ENCODE data around the gene HYPK.
"Not testable (repeated sequence)": the region's sequence is repeated elsewhere in the genome, so short reads cannot be mapped to it uniquely, and the experiment has no call there.

The HYPK gene

GRCh38 chr15:43796566-43796965, 3.8 kb upstream of the HYPK start:
- H3K27ac ChIP-seq (ENCODE audit: low read depth, low read length): no peak overlapping the region
- peaks cover 60% of the 10 kb centered on the region for H3K36me3 ChIP-seq (ENCODE audit: control insufficient read depth, insufficient read depth, low read length)

GRCh38 chr15:43799209-43799944, 1.0 kb upstream of the HYPK start:
- Histone ChIP-seq H3K4me1 (ENCODE audit: control insufficient read depth, insufficient read depth, low read length) (peaks cover 38% of the 10 kb centered on the region), H3K36me3 (ENCODE audit: control insufficient read depth, insufficient read depth, low read length) (peaks cover 66% of the 10 kb centered on the region), H3K4me3 (ENCODE audit: low read depth, low read length) (no peak overlapping the region), H3K9me3 (ENCODE audit: control insufficient read depth, insufficient read depth, low read depth, low read length) (no peaks in the 10 kb centered on the region), H3K27ac (ENCODE audit: low read depth, low read length) (peak overlapping the region; percentile 48; the same call in 1 of the 2 replicates), H3K27me3 (ENCODE audit: control insufficient read depth, insufficient read depth, low read length) (no peaks in the 10 kb centered on the region), H3K9ac (ENCODE audit: low read length) (peak overlapping the region; percentile 48)

More at GRCh38 chr15:43796566-43796965, 3.8 kb upstream of the HYPK start:
- Histone ChIP-seq H3K9ac (ENCODE audit: low read length) (no peak overlapping the region), H3K9me3 (ENCODE audit: control insufficient read depth, insufficient read depth, low read depth, low read length) (no peaks in the 10 kb centered on the region), H3K4me3 (ENCODE audit: low read depth, low read length) (no peak overlapping the region), H3K27me3 (ENCODE audit: control insufficient read depth, insufficient read depth, low read length) (no peaks in the 10 kb centered on the region), H3K4me1 (ENCODE audit: control insufficient read depth, insufficient read depth, low read length) (peaks cover 48% of the 10 kb centered on the region)

- Histone ChIP-seq H3K4me3 (ENCODE audit: low read depth, low read length) (peak within 1 kb of the TSS; percentile 92), H3K9me3 (ENCODE audit: control insufficient read depth, insufficient read depth, low read depth, low read length) (no peaks in the 10 kb centered on the region), H3K9ac (ENCODE audit: low read length) (peak within 1 kb of the TSS; percentile 83), H3K27me3 (ENCODE audit: control insufficient read depth, insufficient read depth, low read length) (no peaks in the 10 kb centered on the region), H3K27ac (ENCODE audit: low read depth, low read length) (peak within 1 kb of the TSS; percentile 48; the same call in 1 of the 2 replicates), H3K36me3 (ENCODE audit: control insufficient read depth, insufficient read depth, low read length) (peaks cover 66% of the 10 kb centered on the region), H3K4me1 (ENCODE audit: control insufficient read depth, insufficient read depth, low read length) (peaks cover 32% of the 10 kb centered on the region)
Measured at GRCh38 chr15:43799945-43800285, 484 bp upstream of the HYPK start, which contains the start of gene SERINC4. TSS of gene SERINC4 (minus strand) at chr15:43800220. CDS start at chr15:43799986, 234 bp downstream.

- Histone ChIP-seq H3K36me3 (ENCODE audit: control insufficient read depth, insufficient read depth, low read length) (peaks cover 67% of the 10 kb centered on the region), H3K4me1 (ENCODE audit: control insufficient read depth, insufficient read depth, low read length) (peaks cover 19% of the 10 kb centered on the region)
- not testable (repeated sequence) for H3K9me3 ChIP-seq (ENCODE audit: control insufficient read depth, insufficient read depth, low read depth, low read length); H3K27ac ChIP-seq (ENCODE audit: low read depth, low read length); H3K9ac ChIP-seq (ENCODE audit: low read length); H3K4me3 ChIP-seq (ENCODE audit: low read depth, low read length); H3K27me3 ChIP-seq (ENCODE audit: control insufficient read depth, insufficient read depth, low read length)
Measured at GRCh38 chr15:43802676-43803075, 2.3 kb downstream of the HYPK start.

GRCh38 chr15:43808435-43808950, 8.1 kb downstream of the HYPK start:
- Histone ChIP-seq H3K4me3 (ENCODE audit: low read depth, low read length) (no peak overlapping the region), H3K9me3 (ENCODE audit: control insufficient read depth, insufficient read depth, low read depth, low read length) (no peaks in the 10 kb centered on the region), H3K4me1 (ENCODE audit: control insufficient read depth, insufficient read depth, low read length) (no peaks in the 10 kb centered on the region), H3K36me3 (ENCODE audit: control insufficient read depth, insufficient read depth, low read length) (peaks cover 91% of the 10 kb centered on the region), H3K27me3 (ENCODE audit: control insufficient read depth, insufficient read depth, low read length) (no peaks in the 10 kb centered on the region), H3K27ac (ENCODE audit: low read depth, low read length) (no peak overlapping the region), H3K9ac (ENCODE audit: low read length) (no peak overlapping the region)

GRCh38 chr15:43808960-43809678, 8.7 kb downstream of the HYPK start:
- Histone ChIP-seq H3K36me3 (ENCODE audit: control insufficient read depth, insufficient read depth, low read length) (peaks cover 95% of the 10 kb centered on the region), H3K9me3 (ENCODE audit: control insufficient read depth, insufficient read depth, low read depth, low read length) (no peaks in the 10 kb centered on the region), H3K9ac (ENCODE audit: low read length) (no peak overlapping the region), H3K27ac (ENCODE audit: low read depth, low read length) (no peak overlapping the region), H3K4me1 (ENCODE audit: control insufficient read depth, insufficient read depth, low read length) (no peaks in the 10 kb centered on the region), H3K4me3 (ENCODE audit: low read depth, low read length) (no peak overlapping the region), H3K27me3 (ENCODE audit: control insufficient read depth, insufficient read depth, low read length) (no peaks in the 10 kb centered on the region)

- not testable (repeated sequence) for H3K9ac ChIP-seq (ENCODE audit: low read length); H3K27me3 ChIP-seq (ENCODE audit: control insufficient read depth, insufficient read depth, low read length); H3K9me3 ChIP-seq (ENCODE audit: control insufficient read depth, insufficient read depth, low read depth, low read length); H3K27ac ChIP-seq (ENCODE audit: low read depth, low read length); H3K4me1 ChIP-seq (ENCODE audit: control insufficient read depth, insufficient read depth, low read length); H3K4me3 ChIP-seq (ENCODE audit: low read depth, low read length)
- peaks cover 74% of the 10 kb centered on the region for H3K36me3 ChIP-seq (ENCODE audit: control insufficient read depth, insufficient read depth, low read length)
Measured at GRCh38 chr15:43815064-43815463, 14.7 kb downstream of the HYPK start.

GRCh38 chr15:43821505-43821904, 21.1 kb downstream of the HYPK start:
- no peaks in the 10 kb centered on the region for H3K4me1 ChIP-seq (ENCODE audit: control insufficient read depth, insufficient read depth, low read length)
- no peak overlapping the region for H3K4me3 ChIP-seq (ENCODE audit: low read depth, low read length)
- H3K27me3 ChIP-seq (ENCODE audit: control insufficient read depth, insufficient read depth, low read length): no peaks in the 10 kb centered on the region
- no peak overlapping the region for H3K9ac ChIP-seq (ENCODE audit: low read length)
- H3K36me3 ChIP-seq (ENCODE audit: control insufficient read depth, insufficient read depth, low read length): peaks cover 16% of the 10 kb centered on the region
- no peak overlapping the region for H3K27ac ChIP-seq (ENCODE audit: low read depth, low read length)
- peaks cover 3% of the 10 kb centered on the region; the same call in 1 of the 2 replicates for H3K9me3 ChIP-seq (ENCODE audit: control insufficient read depth, insufficient read depth, low read depth, low read length)

- H3K4me1 ChIP-seq (ENCODE audit: control insufficient read depth, insufficient read depth, low read length): 0 out of 2 replicates have a peak, but pooled peaks cover 7% of the 10 kb centered on the region
- H3K27me3 ChIP-seq (ENCODE audit: control insufficient read depth, insufficient read depth, low read length): no peaks in the 10 kb centered on the region
- peaks cover 9% of the 10 kb centered on the region; the same call in 1 of the 2 replicates for H3K36me3 ChIP-seq (ENCODE audit: control insufficient read depth, insufficient read depth, low read length)
Measured at GRCh38 chr15:43824302-43825246, 24.2 kb downstream of the HYPK start, which contains the start of gene MFAP1. TSS of gene MFAP1 (minus strand) at chr15:43824690. CDS start at chr15:43824569, 121 bp downstream.

GRCh38 chr15:43825305-43825704, 24.9 kb downstream of the HYPK start:
- not testable (repeated sequence) for H3K27ac ChIP-seq (ENCODE audit: low read depth, low read length)

More at GRCh38 chr15:43824302-43825246, 24.2 kb downstream of the HYPK start, which contains the start of gene MFAP1:
- H3K27ac ChIP-seq (ENCODE audit: low read depth, low read length): peak within 1 kb of the TSS; percentile 10; the same call in 1 of the 2 replicates
- H3K9me3 ChIP-seq (ENCODE audit: control insufficient read depth, insufficient read depth, low read depth, low read length): peaks cover 3% of the 10 kb centered on the region; the same call in 1 of the 2 replicates
- peak within 1 kb of the TSS; percentile 84 for H3K4me3 ChIP-seq (ENCODE audit: low read depth, low read length)
- peak within 1 kb of the TSS; percentile 85 for H3K9ac ChIP-seq (ENCODE audit: low read length)

More at GRCh38 chr15:43825305-43825704, 24.9 kb downstream of the HYPK start:
- H3K9ac ChIP-seq (ENCODE audit: low read length); H3K4me1 ChIP-seq (ENCODE audit: control insufficient read depth, insufficient read depth, low read length); H3K4me3 ChIP-seq (ENCODE audit: low read depth, low read length); H3K9me3 ChIP-seq (ENCODE audit: control insufficient read depth, insufficient read depth, low read depth, low read length); H3K27me3 ChIP-seq (ENCODE audit: control insufficient read depth, insufficient read depth, low read length): not testable (repeated sequence)
- peaks cover 11% of the 10 kb centered on the region for H3K36me3 ChIP-seq (ENCODE audit: control insufficient read depth, insufficient read depth, low read length)
